Measurements from ENCODE around the gene APLP2.

APLP2 gene

DNA sequence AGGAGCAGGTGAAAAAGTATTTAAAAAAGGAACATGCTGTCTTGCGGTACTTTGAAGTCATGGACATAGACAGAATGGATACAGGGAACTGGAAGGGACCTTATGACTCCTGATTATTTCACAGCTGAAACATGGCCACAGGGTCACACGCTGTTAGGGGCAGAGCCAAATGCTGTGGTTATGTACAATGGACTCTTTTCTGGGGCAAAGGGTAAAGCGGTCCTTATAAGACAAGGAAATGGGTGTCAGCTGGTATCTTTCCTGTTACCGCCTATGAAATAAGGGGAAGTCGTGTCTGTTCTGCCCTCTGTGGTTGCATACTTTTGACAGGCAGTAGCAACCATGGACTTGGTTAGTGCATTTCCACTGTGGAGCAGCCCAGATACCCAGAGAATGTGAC, 77.1 kb downstream of the APLP2 start:
- H3K27ac ChIP-seq = no peak overlapping the region
- TF ChIP-seq, protein P1, sequence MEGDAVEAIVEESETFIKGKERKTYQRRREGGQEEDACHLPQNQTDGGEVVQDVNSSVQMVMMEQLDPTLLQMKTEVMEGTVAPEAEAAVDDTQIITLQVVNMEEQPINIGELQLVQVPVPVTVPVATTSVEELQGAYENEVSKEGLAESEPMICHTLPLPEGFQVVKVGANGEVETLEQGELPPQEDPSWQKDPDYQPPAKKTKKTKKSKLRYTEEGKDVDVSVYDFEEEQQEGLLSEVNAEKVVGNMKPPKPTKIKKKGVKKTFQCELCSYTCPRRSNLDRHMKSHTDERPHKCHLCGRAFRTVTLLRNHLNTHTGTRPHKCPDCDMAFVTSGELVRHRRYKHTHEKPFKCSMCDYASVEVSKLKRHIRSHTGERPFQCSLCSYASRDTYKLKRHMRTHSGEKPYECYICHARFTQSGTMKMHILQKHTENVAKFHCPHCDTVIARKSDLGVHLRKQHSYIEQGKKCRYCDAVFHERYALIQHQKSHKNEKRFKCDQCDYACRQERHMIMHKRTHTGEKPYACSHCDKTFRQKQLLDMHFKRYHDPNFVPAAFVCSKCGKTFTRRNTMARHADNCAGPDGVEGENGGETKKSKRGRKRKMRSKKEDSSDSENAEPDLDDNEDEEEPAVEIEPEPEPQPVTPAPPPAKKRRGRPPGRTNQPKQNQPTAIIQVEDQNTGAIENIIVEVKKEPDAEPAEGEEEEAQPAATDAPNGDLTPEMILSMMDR (conservative IDR thresholded peaks at IDR 0.05) = no peak
- TF ChIP-seq ZFX (IDR thresholded peaks at IDR 0.05) = no peak

DNA sequence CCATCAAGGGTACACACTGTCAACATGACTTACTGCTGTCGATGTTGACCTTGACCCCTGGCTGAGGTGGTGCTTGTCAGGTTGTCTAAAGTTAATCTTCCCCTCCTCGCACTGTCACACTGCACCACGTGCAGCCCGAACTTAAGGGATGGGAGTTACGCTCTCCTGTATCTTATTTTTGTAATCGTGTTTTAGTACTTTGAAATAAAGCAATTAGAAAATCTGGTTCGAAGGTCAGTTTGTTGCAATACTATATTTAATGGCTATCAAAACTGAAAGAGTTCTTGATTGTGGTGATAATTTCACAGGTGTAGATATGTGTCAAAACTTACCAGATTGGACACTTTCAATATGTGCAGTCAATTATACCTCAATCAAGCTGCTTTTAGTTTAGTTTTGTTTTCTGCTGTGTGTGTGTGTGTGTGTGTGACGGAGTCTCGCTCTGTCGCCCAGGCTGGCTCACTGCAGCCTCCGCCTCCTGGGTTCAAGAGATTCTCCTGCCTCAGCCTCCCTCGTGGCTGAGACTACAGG, 79.2 kb downstream of the APLP2 start:
- no peak for TF ChIP-seq ZFX (IDR thresholded peaks at IDR 0.05)
- TF ChIP-seq, protein P1 (conservative IDR thresholded peaks at IDR 0.05) = no peak
- no peak overlapping the region for H3K27ac ChIP-seq

DNA sequence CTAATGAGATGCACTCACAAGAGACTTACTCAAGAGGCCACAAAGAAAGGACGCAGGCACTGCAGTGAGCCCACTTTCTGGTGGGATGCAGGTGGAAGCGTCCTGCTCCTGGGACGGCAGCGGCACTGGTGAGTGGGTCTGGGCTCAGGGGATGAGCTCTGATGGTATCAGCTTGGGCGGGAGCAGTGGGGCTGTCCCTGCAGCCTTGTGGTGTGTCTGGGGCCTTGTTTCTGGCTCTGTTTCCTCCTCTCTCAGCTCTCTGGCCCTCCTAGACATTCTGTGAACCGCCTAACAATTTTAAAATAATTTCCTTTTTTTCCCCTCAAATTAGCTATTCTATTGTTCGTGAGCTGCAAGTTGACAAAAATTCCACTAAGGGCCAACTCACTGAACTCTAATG, 81.1 kb downstream of the APLP2 start:
- no peak overlapping the region for H3K27ac ChIP-seq
- TF ChIP-seq, protein P1 (conservative IDR thresholded peaks at IDR 0.05) = no peak
- TF ChIP-seq ZFX (IDR thresholded peaks at IDR 0.05) = no peak

DNA sequence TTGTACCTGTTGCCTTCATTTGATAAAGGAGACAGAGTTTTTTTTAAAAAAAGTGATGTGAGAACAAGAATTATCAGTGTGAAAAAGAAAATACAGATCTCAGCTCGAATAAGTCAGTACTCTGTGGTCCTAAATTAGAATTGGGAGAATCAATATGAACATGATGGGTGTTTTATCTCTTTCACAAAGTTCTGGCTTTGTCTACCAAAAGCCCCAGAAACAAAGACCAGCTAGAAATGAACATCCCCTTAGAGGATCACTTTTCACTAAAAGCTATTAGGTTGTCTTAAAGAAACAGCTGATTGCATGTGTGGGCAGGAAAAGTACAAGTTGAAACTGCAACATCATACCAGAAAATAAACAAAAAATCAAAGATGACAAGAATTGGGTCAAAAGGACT, 81.5 kb downstream of the APLP2 start:
- TF ChIP-seq ZFX (IDR thresholded peaks at IDR 0.05) = no peak
- TF ChIP-seq, protein P1 (conservative IDR thresholded peaks at IDR 0.05) = no peak
- H3K27ac ChIP-seq = no peak overlapping the region

DNA sequence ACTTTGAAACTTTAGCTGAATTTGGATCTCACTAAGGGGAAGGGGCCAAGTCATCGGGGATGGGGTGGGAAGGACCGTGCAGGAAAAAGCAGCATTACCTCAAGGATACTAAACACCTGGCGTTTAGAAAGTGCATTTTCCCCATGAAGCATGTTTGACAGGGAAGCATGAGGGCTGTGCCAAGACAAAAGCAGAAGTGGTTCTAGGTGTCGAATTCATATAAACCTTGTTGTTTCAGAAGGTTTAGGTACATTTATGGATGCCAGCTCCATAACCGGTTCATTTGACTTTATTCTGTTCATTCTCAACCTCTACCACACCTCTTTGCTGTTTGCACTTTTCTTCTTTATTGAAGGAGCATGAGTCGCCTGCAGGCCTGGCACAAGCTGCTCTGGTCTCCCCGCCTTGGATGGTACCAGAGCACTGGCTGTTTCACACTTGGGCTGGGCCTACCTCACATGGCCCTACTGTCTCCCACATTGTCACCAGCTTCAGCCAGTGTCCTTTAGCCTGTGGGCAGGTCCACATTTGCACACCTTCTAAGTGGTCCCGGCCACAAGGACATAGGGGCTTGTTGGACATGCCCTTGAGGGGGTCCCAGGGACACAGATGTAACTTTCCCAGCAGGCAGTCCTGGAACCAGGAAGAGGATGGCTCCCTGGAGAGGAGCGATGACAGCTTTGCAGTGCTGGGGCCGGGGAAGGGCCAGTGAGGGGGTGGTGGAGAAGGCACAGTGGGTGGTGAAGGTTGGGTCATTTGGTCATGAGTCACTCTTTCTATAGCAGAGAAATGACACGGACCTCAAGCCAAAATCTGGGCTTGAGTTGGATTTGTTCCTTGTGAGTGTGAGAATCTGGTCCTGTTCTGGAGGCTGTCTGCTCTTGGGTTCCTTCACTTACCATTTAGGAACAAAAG, 86.7 kb downstream of the APLP2 start:
- no peak overlapping the region for H3K27ac ChIP-seq
- no peak for TF ChIP-seq ZFX (IDR thresholded peaks at IDR 0.05)

DNA sequence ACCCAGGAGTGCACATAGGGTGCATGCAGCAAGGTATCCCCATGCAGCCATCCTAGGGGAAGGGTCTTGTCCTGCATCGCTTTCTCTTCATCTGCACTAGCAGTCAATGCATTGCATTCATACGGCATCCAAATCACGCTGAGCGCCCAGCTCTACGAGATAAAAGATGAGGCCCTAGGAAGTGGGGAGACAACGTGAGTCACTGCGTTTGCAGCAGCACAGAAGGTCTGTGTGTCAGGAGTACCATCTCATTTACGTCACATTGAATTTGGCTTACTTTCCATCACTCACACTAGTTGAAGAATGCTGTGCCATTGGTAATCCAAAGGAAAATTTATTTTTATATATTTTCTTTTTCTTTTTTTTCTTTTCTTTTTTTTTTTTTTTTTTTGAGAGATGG, 87.4 kb downstream of the APLP2 start:
- TF ChIP-seq, protein P1 (conservative IDR thresholded peaks at IDR 0.05) = no peak
- no peak for TF ChIP-seq ZFX (IDR thresholded peaks at IDR 0.05)
- H3K27ac ChIP-seq = no peak overlapping the region

DNA sequence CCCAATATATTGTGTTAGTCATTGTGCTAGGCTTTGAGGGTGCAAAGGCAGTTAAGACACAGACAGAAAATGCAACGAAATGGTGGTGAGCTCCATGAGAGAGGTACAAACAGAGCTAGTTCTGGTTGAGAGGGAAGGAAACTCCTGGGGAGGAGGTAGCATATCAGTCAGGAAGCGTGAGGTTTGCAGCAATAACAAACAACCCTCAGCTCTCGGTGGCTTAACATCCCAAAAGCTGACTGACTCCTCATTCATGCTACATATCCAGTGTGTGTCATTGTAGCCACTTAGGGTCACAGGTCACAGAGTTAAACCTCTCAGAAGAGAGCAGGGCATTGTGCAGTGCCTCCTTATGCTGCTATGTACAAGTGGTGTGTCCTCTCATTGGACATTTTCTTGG, 88.1 kb downstream of the APLP2 start:
- TF ChIP-seq ZFX (IDR thresholded peaks at IDR 0.05) = no peak
- TF ChIP-seq, protein P1 (conservative IDR thresholded peaks at IDR 0.05) = no peak
- H3K27ac ChIP-seq = no peak overlapping the region

Measured in C4-2B (cell line).